ENCODE measurements around the gene OR52H1.

DNA sequence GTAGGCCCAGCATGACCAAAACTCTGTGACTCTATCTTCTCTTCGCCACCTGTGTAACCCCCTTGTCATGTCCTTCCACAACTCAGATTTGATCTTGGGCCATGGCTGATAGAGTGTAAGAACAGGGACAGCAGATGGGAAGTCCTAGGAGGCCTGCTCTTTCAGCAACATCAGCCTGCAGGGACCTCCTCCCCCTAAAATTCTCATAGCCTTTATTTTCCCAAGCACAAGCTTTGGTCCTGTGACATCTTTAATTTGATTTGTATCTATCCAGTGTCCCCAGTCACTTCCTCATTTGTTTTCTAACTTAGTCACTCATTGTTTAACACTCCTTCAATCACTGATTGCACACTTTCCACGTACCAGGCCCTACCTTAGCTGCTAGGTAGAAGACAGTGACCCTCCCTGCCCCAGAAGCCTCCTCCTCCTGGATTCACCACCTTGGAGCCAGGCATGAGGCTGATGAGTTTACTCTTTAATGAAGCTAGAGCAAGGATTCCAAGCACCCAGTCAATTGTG, 43.9 kb downstream of the OR52H1 start:
- TF ChIP-seq, protein P1, sequence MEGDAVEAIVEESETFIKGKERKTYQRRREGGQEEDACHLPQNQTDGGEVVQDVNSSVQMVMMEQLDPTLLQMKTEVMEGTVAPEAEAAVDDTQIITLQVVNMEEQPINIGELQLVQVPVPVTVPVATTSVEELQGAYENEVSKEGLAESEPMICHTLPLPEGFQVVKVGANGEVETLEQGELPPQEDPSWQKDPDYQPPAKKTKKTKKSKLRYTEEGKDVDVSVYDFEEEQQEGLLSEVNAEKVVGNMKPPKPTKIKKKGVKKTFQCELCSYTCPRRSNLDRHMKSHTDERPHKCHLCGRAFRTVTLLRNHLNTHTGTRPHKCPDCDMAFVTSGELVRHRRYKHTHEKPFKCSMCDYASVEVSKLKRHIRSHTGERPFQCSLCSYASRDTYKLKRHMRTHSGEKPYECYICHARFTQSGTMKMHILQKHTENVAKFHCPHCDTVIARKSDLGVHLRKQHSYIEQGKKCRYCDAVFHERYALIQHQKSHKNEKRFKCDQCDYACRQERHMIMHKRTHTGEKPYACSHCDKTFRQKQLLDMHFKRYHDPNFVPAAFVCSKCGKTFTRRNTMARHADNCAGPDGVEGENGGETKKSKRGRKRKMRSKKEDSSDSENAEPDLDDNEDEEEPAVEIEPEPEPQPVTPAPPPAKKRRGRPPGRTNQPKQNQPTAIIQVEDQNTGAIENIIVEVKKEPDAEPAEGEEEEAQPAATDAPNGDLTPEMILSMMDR (IDR thresholded peaks at IDR 0.05) = no peak
- TF ChIP-seq POLR2A (IDR thresholded peaks at IDR 0.05) (no peak), EP300 (IDR thresholded peaks at IDR 0.05) (no peak)

Measured in ovary (tissue), 3 donors.